Ovary (tissue), 9 donors: ENCODE data around the gene APBA1. TPM values are rescaled to one million over a fixed set of nuclear protein-coding genes. Genes with fewer than 3 reads are reported as not detected.

Experiments used
- DNase-seq, 5 donors: peaks; one replicate each; pipeline ENCODE4 v3.0.0-alpha.2; 2019 to 2020
- H3K27ac ChIP-seq, 2 donors: fragments of 200-600 bp; one replicate each; pipeline versions ENCODE4 v1.5.1 to v1.8.0; 2019 to 2022
- H3K27me3 ChIP-seq: fragments of 200-600 bp; one replicate; pipeline ENCODE4 v1.8.0; 2022
- H3K36me3 ChIP-seq: fragments of 200-600 bp; sonication (generic); one replicate; pipeline ENCODE4 v1.5.1; 2019
- H3K4me1 ChIP-seq: one replicate; pipeline ENCODE4 v1.8.1; 2013; ENCODE audit warnings: mild to moderate bottlenecking, moderate library complexity; ENCODE audit not compliant: insufficient read depth
- H3K4me3 ChIP-seq: fragments of 200-600 bp; sonication (generic); one replicate; pipeline ENCODE4 v1.5.1; 2017
- H3K9me3 ChIP-seq, 2 donors: fragments of 200-600 bp in 1 of 2; sonication (generic) in 1 of 2; one replicate each; pipeline versions ENCODE4 v1.5.1 to v1.8.1; 2013 to 2019; ENCODE audit warnings: mild to moderate bottlenecking in 1 of 2, moderate library complexity in 1 of 2
- EP300 ChIP-seq: sonication (generic); formaldehyde crosslinking; IDR thresholded peaks from one replicate; pipeline ENCODE4 v1.6.1; 2017; ENCODE audit warnings: antibody characterized with exemption
- POLR2A ChIP-seq: fragments of 450-650 bp; IDR thresholded peaks from one replicate; pipeline ENCODE4 v1.6.1; 2017; ENCODE audit warnings: antibody characterized with exemption, mild to moderate bottlenecking, moderate library complexity
- WGBS, 3 donors: extraction: QIAGEN DNeasy Blood & Tissue Kit in 1 of 3; methylation state at CpG; one replicate each; pipeline versions ENCODE4 v1.1.5 to v1.1.7; 2013 to 2017; 5-methylcytosine and 5-hydroxymethylcytosine counted together
- intact Hi-C, 4 donors: fragments of 100-400 bp; cut with DNase I; formaldehyde crosslinking; loops; one replicate each; pipeline versions ENCODE4 v1.11.0 to v1.15.1; 2022 to 2023
- polyA plus RNA-seq, 2 donors: library from polyadenylated mRNA; stranded (reverse); fragments of 200-250 nt in 1 of 2; fragments of 350-450 nt in 1 of 2; fragmentation: Illumina TruSeq in 1 of 2; extraction: RNeasy Lipid Tissue Mini Kit (QIAGEN cat#74804) in 1 of 2; gene quantifications; one replicate each; pipeline ENCODE4 v1.2.3, GENCODE V29; 2013 to 2014
- total RNA-seq, 7 donors: library from RNA; depleted of rRNA in 2 of 7; stranded (reverse); fragments of >200 nt in 2 of 7; fragmentation: NEBNext Ultra II Directional in 3 of 7; extraction: Animal tissue kit (Norgen Biotek cat#: 25700) in 3 of 7; gene quantifications; one replicate each; pipeline versions ENCODE4 v1.1.0 to v1.2.4, GENCODE V29; 2016 to 2023
- TF ChIP-seq, protein P1 (sequence below), 3 donors: fragments of 450-650 bp in 2 of 3; fragments of 200-600 bp in 1 of 3; IDR thresholded peaks; one replicate each; pipeline versions ENCODE4 v1.5.1 to v1.8.0; 2016 to 2022; ENCODE audit warnings: antibody characterized with exemption in 3 of 3, mild to moderate bottlenecking in 1 of 3
- donor health status: DM: no; HTN: no; CAD: no; lungs with moderate emphysema.
- donor health status: DM: no; HTN: no; CAD: no.
- donor health status: Bipolar disorder and iron deficiency.
- donor health status: DM: yes; HTN: yes; CAD: no.
- donor health status: DM: no; HTN: no; CAD: no.
- donor health status: DM: yes; HTN: yes; CAD: no.

APBA1 gene
- total and polyA plus RNA-seq, 9 donors: 2.8 to 17.6 (median 12.9) TPM

DNA sequence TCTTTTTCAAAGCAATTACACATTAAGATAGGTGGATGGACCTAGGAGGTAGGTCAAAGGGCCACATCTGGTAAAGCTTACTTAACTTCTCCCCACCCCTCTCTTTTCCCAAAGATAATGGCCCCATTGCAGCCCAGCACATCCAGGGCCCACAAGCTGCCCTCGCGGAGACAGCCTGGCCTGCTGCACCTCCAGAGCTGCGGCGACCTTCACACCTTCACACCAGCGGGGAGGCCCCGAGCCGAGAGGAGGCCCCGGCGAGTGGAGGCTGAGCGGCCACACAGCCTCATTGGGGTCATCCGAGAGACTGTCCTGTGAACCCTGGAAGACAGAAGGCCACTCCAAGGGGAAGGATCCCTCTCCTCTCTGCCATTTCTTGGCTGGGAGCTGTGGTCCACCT lies 280.7 kb downstream of the APBA1 start:
- intact Hi-C loops: loop anchor here in 1 of 4 donors (10.0 kb wide), 1 partner anchor 167 kb away; no protein-coding TSS in a partner anchor
- 93 to 96% (median 95%) methylated on average over 11 of the region's 11 CpGs for WGBS, 3 donors
- no peak for DNase-seq
- Histone ChIP-seq H3K4me3 (no peak overlapping the region), H3K4me1 (peaks cover 7% of the 10 kb centered on the region), H3K27me3 (no peaks in the 10 kb centered on the region), H3K36me3 (no peaks in the 10 kb centered on the region), H3K9me3 (no peaks in the 10 kb centered on the region), H3K27ac (peak overlapping the region in 1 of 2 donors; percentile 38)
- TF ChIP-seq EP300 (no peak), POLR2A (no peak)
- TF ChIP-seq, protein P1, sequence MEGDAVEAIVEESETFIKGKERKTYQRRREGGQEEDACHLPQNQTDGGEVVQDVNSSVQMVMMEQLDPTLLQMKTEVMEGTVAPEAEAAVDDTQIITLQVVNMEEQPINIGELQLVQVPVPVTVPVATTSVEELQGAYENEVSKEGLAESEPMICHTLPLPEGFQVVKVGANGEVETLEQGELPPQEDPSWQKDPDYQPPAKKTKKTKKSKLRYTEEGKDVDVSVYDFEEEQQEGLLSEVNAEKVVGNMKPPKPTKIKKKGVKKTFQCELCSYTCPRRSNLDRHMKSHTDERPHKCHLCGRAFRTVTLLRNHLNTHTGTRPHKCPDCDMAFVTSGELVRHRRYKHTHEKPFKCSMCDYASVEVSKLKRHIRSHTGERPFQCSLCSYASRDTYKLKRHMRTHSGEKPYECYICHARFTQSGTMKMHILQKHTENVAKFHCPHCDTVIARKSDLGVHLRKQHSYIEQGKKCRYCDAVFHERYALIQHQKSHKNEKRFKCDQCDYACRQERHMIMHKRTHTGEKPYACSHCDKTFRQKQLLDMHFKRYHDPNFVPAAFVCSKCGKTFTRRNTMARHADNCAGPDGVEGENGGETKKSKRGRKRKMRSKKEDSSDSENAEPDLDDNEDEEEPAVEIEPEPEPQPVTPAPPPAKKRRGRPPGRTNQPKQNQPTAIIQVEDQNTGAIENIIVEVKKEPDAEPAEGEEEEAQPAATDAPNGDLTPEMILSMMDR (IDR thresholded peaks at IDR 0.05): no peak

DNA sequence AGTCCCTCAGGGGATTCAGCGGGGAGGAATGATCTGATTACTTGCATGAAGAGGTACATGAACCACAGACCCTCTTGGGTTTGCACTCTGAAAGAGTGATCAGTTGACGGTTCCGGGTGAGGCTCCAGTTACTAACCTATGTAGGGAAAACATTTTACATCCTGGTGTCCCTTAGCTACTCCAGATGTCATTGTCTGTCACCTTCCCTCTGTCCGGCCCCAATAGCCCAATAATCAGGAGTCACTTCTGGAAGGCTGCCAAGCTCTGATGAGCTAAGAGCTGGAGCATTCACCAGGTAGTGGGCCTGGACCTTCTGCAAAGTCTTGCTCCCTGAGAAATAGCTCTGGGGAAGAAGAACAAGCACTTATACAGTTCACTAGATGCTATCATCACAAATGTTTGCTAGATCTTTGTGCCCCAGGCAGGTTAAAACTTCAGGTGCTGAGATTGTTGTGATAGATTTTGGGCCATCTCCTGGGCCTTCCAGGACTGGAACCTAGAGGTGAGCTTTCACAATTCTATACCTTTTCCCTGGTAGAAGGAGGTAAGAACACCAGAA lies 282.7 kb downstream of the APBA1 start:
- Histone ChIP-seq H3K27me3 (no peaks in the 10 kb centered on the region), H3K27ac (no peak overlapping the region), H3K4me1 (peaks cover 7% of the 10 kb centered on the region), H3K9me3 (no peaks in the 10 kb centered on the region), H3K36me3 (no peaks in the 10 kb centered on the region), H3K4me3 (no peak overlapping the region)
- 85 to 99% (median 95%) methylated on average over 4 of the region's 4 CpGs for WGBS, 3 donors
- TF ChIP-seq EP300 (no peak), POLR2A (no peak)
- TF ChIP-seq, protein P1 (IDR thresholded peaks at IDR 0.05): no peak
- DNase-seq: no peak
- intact Hi-C loops: no loop called here

DNA sequence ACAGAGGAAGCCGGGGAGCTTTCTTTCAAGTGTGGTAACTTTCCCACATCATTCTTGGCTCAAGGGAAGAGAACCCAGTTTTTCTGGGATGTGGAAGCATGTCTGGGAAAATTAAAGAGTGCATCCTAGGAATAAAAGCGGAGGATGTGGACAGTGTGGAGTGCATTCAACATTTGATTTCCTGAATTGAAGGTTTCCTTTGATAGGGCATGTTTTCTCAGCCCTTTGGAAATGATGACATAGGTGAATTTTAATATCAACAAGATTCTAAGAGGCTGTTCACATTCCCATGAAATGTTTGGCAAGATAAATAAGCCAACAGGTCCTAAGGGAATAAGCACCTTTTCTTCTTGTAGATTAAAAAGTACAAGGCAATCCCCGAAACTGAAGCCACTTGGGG lies 283.6 kb downstream of the APBA1 start:
- Histone ChIP-seq H3K4me3 (no peak overlapping the region), H3K36me3 (no peaks in the 10 kb centered on the region), H3K27ac (no peak overlapping the region), H3K9me3 (no peaks in the 10 kb centered on the region), H3K4me1 (peaks cover 7% of the 10 kb centered on the region), H3K27me3 (no peaks in the 10 kb centered on the region)
- intact Hi-C loops: no loop called here
- DNase-seq: no peak
- TF ChIP-seq, protein P1 (IDR thresholded peaks at IDR 0.05): no peak
- TF ChIP-seq EP300: no peak
- no peak for TF ChIP-seq POLR2A
- 84 to 93% (median 89%) methylated on average over 3 of the region's 3 CpGs for WGBS, 3 donors

DNA sequence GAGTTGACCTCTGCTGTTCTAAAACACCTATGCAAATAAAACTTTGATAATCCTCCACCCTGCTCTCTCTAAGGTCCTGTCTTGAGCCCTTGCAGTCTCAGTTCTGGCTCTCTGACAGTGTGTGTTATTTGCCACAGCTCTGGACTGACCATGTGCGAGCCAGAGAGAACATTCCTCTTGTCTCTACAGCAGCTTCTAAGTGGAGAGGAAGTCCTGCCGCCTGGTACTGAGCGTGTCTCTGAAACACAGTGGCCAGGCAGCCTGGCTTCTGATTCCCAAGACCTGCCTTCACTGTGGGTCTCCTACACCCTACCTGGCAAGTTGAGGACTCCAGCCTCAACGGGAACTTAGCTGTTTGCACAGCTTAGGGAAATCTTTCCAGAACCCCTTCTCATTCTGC lies 285.5 kb downstream of the APBA1 start:
- H3K27ac ChIP-seq: no peak overlapping the region
- WGBS, 3 donors: 90 to 92% (median 91%) methylated on average over 4 of the region's 4 CpGs
- no peak for TF ChIP-seq POLR2A
- TF ChIP-seq EP300: no peak
- TF ChIP-seq, protein P1 (IDR thresholded peaks at IDR 0.05): no peak
- no peaks in the 10 kb centered on the region for H3K27me3 ChIP-seq
- peaks cover 3% of the 10 kb centered on the region for H3K4me1 ChIP-seq
- H3K36me3 ChIP-seq: no peaks in the 10 kb centered on the region
- H3K4me3 ChIP-seq: no peak overlapping the region
- no peak for DNase-seq
- intact Hi-C loops: no loop called here
- no peaks in the 10 kb centered on the region for H3K9me3 ChIP-seq
